ENCODE results near the gene GAS6.
A peak's percentile ranks its signal among the peaks of the same experiment; 100 is the strongest.
"Not testable (repeated sequence)": the region's sequence is repeated elsewhere in the genome, so short reads cannot be mapped to it uniquely, and the experiment has no call there.

The GAS6 gene

DNA sequence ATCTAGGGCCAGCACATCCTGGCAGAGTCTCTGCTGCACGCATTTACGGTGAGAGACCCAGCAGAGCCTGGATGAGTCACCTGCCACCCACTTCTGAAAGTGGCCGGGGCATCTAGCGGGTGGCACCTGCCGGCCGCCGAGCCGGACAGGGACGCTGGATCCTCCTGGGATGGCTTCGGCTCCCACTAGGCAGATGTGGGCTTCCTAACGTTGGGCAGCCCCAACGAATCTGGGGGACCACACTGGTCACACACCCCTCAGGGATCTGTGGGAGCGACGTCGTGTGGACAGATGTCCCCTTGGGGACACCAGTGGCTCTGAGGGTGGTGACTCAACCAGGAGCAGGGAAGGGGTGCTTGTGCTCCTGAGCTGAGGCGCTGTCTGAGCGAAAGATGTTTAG lies 72.7 kb downstream of the GAS6 start:
- DNase-seq (ENCODE audit: low read depth) = no peak

DNA sequence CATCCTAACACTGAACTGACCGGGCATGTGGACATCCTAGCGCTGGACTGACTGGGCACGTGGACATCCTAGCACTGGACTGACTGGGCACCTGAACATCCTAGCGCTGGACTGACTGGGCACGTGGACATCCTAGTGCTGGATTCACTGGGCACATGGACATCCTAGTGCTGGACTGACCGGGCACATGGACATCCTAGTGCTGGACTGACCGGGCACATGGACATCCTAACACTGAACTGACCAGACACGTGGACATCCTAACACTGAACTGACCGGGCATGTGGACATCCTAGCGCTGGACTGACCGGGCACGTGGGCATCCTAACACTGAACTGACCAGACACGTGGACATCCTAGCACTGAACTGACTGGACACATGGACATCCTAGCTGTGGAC lies 73.9 kb downstream of the GAS6 start:
- DNase-seq (ENCODE audit: low read depth) = not testable (repeated sequence)

DNA sequence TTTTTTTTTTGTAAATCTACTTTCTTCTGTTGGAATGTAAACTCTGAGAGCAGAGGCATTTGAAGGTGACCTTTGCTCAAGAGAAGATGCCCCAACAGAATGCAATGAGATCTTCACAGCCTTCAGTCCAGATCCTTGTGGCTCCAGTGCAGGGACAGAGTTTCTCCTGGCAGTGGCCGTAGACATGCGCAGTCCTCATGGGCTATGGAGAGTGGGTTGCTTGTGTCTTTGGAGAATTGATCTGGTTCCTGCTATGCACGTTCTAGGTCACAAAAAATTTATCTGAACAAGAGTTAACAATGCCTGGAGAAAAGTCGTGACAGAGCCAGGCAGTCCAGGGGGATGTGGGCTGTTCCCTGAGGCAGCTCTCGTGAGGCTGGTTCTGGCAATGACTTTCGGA lies 74.7 kb downstream of the GAS6 start:
- DNase-seq (ENCODE audit: low read depth) = no peak

DNA sequence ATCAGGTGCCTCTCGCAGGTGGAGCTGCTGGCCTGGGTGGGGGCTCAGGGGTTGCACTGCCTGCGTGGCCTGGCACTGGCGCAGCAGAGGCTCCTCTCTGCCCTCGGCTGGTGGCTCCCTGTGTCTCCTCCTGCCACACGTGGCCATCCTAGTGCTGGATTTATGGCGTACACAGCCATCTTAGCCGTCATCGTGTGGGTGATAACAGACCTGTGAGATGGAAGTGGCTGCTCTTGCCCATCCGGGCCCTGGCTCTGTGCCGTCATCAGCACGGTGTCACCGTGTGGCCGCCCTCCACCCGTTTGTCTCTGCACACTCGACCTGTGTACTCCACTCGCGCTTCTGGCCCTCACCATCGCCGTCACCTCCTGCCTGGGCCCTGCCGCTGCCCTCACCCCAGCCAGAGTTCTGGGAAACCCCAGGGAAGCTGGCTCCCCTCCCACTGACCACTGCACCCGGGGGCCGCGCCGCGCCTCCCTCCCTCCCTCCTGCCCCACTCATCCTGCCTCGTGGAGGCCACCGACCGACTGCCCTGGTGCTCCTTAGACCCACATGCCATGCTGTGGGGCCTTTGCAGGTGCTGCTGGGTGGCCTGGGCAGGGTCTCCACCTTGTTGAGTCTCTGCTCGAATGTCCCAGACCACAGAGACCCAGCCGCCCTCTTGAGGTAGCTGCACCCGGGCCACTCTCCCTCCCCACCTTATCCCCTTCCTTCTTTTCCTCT lies 75.3 kb downstream of the GAS6 start:
- DNase-seq (ENCODE audit: low read depth) = no peak

DNA sequence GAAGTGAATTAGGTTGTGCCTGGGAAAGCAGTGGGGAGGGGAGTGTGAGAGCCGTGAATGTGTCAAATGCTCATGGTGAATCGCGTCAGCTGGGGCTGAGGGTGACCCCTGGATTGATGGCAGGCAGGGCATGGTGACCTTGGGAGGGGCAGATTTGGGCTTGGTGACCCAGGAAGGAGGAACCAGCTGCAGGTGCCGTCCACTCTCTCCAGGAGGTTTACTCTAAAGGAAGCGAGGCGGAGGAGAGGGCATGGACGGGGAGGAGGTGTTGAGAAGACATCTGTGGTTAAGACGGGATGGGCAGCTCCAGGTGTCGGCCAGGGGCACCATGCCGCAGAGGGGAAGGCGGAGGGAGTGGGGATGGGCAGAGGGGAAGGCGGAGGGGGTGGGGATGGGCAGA lies 76.2 kb downstream of the GAS6 start:
- DNase-seq (ENCODE audit: low read depth) = no peak

DNA sequence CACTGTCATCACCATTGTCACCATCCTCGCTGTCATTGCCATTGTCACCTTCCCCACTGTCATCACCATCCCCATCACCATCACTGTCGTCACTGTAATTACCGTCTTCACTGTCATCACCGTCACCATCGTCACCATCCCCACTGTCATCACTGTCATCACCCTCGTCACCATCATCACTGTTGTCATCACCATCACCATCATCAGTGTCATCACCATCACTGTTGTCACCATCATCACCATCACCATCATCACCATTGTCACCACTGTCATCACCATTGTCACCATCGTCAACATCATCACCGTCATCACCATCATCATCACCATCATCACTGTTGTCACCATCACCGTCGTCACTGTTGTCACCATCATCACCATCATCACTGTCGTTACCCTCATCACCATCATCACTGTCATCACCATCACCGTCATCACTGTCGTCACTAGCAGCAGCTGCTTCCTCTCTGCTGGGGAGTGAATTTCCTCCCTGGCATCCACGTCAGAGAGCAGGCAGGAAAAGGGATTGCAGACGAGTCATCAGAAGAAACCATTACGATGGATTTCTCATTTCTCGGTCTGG lies 77.5 kb downstream of the GAS6 start:
- no peak for DNase-seq (ENCODE audit: low read depth)

DNA sequence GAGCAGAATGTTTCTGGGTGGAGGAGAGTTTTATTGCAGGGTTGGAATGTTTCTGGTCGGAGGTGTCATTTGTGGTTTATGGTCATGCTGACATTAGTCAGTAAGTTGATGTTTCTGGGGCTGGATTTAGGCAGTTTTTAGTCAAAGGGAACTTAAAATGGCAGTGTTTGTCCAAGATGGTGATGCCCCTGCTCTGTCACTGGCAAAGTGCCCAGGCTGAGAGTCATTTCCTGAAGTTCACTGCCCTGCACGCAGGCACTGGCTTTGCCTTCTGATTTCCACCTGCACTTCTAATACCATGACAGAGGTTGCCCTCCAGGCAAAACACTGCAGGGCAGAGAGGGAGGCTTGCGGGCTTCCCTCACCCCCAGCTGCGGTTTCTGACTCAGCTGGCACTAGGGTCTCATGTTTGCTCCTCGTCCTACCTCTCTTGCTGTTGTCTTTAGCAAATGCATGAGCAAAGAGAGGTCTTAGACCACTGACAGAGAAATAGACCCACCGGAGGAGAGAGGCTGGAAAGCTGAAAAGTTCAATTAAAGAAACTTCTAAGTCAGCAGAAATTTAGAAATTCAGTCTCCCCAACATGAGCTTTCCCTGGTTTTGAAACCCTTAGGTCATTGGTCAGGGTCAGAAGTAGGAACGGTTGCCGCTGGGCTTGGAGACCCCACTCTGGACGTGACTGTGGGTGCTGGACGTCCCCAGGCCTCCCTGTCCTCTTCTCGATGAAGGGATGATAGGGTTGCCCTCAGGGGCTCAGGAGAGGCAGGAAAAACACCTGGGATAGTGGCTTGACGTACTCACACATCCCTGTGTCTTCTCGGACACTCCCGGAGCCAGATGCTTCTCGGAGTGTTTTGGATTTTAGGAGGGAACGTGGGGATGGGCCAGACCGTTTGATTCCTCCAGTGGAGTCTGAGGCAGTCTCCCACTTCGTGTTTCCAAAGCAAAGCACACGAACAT lies 78.5 kb downstream of the GAS6 start:
- DNase-seq (ENCODE audit: low read depth) = peak; percentile 8

DNA sequence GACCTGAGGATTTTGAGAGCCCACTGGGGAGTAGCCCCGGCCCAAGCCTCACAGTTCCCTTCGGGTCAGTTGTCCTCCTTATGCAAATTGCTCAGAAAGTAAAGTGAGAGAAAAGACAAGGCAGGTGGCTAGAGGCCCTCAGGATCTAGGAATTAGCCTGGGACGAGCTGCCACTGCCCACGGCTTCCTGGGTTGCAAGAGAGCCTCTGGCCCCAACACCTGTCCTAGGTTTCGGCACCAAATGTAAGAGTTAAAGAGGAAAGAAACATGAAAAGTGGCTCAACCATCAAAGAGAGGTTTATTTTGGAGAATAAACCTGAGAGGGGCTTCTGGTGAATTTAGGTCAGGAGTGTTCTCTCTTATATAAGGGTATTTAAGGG lies 79.2 kb downstream of the GAS6 start:
- no peak for DNase-seq (ENCODE audit: low read depth)

DNA sequence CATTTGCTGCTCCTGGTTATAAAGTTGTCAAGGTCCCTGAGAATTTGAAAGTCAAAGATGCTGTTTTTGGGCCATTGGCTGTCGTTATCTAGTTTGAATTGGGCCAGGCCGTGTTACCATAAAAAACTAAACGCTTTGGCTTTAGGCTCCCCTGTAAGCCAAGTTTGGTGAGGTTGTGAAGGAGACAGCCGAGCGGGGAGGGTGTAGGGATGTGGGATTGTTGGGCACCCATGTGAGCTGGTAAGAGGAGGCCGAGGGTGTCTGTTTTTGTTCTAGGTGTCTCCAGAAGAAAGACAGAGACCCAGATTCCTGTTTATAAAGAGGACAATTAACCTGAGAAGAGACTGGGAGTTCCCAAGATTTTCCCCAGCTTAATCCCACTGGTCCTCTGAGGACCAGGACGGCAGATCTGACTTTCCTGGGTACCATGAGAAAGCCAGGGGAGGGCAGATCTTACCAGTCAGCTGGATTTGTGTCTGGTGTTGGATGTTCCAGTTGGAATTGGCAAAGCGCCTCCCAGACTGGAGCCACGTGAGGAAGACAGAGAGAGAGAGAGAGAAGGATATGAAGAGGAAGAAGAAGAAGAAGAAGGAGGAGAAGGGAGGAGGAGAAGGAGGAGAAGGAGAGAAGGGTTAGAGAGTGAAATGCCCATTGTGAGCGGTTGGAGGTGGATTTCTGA lies 79.8 kb downstream of the GAS6 start:
- DNase-seq (ENCODE audit: low read depth) = no peak

DNA sequence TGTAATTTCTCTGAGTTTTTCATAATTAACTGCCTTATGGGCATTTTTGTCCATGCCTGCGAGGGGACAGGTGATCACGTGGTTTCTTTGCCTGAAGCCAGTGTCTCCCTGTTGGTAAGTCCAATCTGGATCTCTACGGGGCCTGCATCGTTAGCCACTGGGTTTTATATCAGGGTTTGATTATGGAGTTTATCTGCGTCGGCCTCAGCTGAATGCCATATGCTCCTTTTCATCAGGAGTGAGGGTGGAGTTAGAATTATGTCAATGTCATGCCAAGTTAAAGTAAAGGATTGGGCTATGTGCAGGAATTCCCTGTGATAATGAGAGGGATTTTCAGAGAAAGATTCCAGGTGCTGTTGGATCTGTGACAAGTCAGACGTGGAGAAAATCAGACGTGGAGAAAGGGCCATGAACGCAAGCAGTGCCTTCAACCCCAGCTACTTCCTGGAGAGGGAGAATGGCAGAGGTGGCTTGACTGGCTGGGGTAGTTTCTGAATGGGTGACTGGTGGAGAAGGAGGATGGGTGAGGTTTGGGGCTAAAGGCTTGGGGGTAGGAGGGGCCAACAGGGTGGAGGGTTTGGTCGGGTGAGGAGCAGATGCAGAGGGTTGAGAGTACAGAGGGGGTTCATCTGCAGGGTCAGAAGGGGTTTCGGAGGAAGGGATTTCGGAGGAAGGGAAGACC lies 80.5 kb downstream of the GAS6 start:
- DNase-seq (ENCODE audit: low read depth) = no peak

DNA sequence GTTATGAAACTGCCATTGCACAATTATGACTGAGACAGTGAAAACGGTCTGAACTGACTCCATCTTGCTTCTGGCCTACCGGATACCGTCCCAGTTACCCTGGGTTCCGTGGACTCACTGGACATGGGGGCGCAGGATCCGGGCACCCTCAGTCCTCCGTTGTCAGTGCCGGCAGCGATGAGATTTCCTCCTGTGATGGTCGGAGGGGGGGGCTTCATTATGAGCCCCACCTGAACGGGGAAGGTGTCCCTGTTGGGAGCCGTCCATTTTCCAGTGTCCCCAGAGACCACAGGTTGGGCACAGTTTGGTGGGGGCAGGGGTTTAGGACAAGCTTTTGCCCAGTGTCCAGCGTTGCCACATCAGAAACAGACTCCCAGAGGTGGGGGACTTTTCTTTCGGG lies 81.4 kb downstream of the GAS6 start:
- DNase-seq (ENCODE audit: low read depth) = no peak

DNA sequence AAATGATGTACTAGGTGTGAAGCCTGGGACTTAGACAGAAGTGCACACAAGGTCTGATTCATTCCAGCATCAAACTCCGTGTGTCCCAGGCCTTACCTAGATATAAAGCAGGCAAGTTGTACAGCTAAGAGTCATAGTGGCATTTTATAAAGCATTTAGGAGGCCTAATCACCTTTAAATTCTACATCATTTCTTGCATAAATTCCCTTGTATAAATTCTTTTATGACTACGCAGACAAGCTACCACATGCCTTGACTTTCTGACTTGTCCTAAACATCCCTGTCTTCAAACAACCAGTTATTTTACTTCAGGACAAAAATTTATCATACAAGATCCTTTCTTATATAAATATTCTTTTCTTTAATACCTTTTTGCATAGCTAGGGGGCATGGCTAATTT lies 82.3 kb downstream of the GAS6 start:
- no peak for DNase-seq (ENCODE audit: low read depth)

DNA sequence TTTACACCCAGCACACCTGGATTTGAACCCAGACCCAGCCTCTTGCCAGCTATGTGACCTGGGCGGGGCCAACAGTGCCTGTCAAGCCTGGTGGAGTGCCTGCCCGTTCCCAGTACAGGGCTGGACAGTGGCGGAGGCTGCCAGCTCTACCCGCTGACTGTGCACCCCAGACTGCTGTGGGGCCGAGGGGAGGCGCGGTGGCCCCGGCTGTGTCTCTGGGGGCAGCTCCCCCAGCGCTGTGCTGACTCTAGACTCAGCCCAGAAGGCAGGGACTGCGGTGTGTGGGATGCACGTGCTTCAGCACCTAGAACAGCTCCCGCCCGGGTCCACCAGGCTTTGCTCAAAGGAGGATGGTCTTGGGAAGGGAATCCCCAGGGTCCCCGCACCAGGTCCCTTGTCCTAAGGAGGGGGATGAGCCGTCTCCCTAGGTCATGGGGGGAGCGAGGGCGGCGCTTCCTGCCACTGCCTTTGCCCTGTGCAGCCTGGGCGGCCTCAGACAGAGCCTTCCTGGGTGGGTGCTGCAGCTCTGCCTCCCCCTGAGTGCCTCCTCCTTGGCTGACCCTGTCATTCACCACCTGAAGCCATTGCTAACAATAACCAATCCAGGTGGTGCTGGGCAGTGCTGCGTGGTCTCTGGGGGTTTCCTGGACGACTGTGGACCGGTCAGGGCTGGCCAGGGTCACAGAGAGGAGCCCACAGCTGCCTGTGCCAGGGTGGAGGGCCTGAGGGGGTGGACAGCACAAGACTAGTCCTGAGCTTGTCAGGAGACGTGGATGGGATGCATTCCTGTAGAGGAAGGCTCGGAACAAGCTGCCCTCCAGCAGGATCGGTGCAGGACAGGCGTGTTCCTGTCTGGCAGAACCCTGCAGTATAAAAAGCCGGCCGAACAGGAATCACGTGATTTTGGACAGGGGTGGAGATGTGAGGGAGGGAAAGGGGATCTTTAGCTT lies 86.3 kb downstream of the GAS6 start:
- DNase-seq (ENCODE audit: low read depth) = no peak

DNA sequence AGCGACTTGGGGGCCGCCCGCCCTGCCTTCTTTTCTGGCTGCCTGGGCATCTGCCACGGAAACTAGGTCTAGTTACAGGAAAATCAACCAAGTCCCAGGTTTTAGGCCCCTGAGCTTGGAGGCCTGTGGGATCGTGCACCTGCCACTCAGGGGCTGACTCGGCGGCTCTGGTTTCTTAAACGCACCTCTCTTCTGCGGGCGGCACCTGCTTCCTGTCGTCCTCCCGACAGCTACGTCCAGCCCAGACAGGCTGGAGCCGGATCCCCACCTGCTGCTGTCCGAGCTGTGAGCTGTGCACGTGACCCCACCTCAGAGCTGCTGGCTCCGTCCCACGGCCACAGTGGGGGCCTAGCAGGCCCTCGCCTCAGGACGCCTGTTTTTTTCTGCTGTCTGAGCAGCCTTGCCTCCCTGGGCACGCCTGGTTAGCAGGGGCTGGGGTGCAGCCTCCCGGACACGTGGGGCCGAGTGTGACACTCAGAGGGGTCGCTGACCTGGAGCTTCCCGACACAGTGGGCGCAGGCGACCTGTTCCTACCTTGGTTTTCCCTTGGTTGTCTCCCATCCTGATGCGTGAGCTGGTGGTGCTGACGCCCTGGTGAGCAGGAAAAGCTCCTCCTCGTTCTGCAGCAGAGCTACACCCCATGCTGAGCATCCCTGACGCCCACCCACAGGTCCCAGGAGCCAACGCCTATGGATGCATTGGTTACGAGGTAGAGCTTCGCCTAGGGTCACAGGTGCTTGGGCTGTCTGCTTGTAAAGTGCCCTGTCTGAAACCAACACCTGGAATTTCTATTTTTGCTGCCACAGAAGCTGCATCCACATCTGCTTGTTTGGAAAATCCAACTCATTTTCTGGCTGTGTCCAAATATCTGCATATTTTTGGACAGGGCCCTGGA lies 87.4 kb downstream of the GAS6 start:
- DNase-seq (ENCODE audit: low read depth) = no peak

DNA sequence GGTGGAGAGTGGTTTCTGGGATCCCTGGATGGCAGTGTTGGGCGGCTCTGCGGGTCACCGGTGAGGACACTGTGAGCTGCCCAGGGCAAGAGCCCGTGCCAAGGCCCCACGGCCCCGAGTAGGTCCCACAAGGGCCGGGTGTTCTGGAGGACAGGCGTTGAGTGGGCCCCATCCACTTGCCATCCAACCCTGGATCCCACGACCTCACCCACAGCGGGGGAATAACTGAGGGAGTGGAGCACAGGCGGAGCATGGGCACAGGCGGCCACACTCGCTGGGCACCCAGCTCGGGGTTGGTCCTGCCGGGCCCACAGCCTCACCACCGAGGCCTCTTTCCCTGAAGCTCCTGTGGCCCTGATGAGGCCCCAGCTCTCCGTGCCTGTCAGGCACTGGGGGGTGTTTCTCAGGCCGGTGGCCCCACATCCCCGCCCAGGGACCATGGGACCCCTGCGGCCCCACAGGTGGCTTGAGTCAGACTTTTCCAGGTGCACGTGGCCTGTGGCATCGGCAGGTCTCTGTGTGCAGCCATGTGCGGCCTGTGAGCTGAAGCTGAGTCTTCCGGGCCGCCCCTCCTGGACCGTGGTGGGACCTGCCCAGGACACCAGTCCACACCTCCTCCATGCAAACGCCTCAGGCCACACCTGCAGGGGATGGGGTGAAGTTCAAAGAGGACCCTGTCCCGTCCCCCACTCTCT lies 88.3 kb downstream of the GAS6 start:
- DNase-seq (ENCODE audit: low read depth) = no peak

DNA sequence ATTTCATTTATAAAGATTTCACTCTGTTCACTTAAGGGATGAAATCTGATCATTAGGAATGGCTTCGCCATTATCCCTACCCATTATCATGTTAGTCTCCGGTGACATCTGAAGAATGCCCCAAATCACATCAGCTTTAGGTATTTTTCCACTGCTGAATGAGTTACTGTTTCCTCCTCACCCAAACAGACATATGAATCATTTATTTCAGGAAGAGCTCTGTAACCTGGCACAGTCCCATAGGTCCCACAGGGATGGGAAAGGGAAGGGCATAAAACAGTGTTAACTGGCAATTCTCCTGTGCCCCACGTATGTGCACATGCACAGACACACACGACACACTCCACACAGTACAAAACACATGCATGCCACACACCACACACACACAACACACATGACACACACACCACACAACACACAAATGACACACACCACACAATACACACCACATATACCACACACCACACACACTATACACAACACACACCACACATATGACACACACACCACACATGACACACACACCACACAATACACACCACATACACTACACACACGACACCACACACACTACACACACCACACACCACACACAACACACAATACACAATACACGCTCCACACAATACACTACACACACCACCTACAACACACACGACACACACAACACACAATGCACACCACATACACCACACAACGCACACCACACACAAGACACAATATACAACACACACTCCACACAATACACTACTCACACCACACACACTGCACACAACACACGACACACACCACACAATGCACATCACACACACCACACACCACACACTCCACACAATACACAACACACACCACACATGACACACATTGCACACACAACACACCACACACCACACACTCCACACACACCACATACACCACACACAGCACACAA lies 89.4 kb downstream of the GAS6 start:
- DNase-seq (ENCODE audit: low read depth) = no peak

DNA sequence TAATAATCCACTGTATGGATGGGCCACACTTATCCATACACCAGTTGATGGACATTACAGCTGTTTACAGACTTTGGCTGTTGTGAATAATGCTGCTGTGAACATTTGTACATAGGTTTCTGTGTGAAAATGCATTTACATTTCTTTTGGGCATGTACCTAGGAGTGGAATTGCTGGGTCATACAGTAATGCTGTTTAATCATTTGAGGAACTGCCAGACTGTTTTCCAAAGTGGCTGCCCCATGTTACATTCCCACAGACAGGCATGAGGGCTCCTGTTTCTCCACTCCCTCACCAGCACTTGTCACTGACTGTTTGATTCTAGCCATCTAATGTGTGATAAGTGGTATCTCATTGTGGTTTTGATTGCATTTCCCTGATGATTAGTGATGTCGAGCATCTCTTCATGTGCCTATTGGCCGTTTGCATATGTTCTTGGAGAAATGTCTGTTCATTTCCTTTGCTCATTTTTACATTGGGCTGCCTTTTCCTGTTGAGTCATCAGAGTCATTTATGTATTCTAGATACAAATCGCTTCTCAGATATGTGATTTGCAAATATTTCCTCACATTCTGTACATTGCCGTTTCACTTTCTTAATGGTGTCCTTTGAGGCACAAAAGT lies 92.1 kb downstream of the GAS6 start:
- DNase-seq (ENCODE audit: low read depth) = no peak

Measured in activated T-cell treated with anti-CD3 and anti-CD28 coated beads for 48 hours (primary cell).